GM12878 (cell line): Measurements from ENCODE around the gene LACRT. TPM values are rescaled to one million over a fixed set of nuclear protein-coding genes. Genes with fewer than 3 reads are reported as not detected.
A peak's percentile ranks its signal among the peaks of the same experiment; 100 is the strongest.
"Not testable (repeated sequence)": the region's sequence is repeated elsewhere in the genome, so short reads cannot be mapped to it uniquely, and the experiment has no call there.

Experiments used
- ATAC-seq: fragments of 200-7000 bp; cut with Tn5 transposase; 3 replicates; pipeline ENCODE4 v1.9.1; 2020; ENCODE audit warnings: mild to moderate bottlenecking, moderate library complexity
- BruUV-seq: library from RNA; stranded (reverse); fragments of 400-500 nt; replicated peaks from 2 replicates; lab custom pipeline; 2021; lab: Mats Ljungman, UMichigan
- CTCF ChIA-PET: fragments of 300-600 bp; sonication (Branson Sonifier 250); formaldehyde crosslinking; extraction: SDS; loops from one replicate; lab custom pipeline; 2021; ENCODE audit warnings: inconsistent platforms; lab: Yijun Ruan, JAX
- POLR2A ChIA-PET: fragments of 350-600 bp; formaldehyde crosslinking; extraction: SDS; loops from one replicate; lab custom pipeline; 2021; ENCODE audit warnings: inconsistent platforms; lab: Charles Lee
- RAD21 ChIA-PET: fragments of 300-600 bp; sonication (Branson Sonifier 250); formaldehyde crosslinking; loops from one replicate; lab custom pipeline; 2023; ENCODE audit warnings: antibody characterized with exemption; ENCODE audit not compliant: unreplicated experiment; lab: Charles Lee
- SMC1A ChIA-PET: fragments of 300-600 bp; sonication (Branson Sonifier 250); formaldehyde crosslinking; loops from one replicate; lab custom pipeline; 2023; ENCODE audit not compliant: unreplicated experiment, uncharacterized antibody; lab: Charles Lee
- DNase-seq: peaks from one replicate; pipeline ENCODE4 v3.0.0-alpha.2; 2011; ENCODE audit warnings: low read depth, low spot score
- FAIRE-seq: peaks from 3 replicates; lab custom pipeline; 2011; peaks lifted over from hg19 to GRCh38; lab: Jason Lieb, UNC
- H2AFZ ChIP-seq: 2 replicates; pipeline ENCODE4 v1.6.0; 2011; ENCODE audit warnings: low read depth, low read length, control low read depth; ENCODE audit not compliant: control insufficient read depth
- H3K27ac ChIP-seq: 2 replicates; pipeline ENCODE4 v1.5.1; 2011; ENCODE audit warnings: control low read depth; ENCODE audit not compliant: control insufficient read depth, insufficient read depth
- H3K27me3 ChIP-seq, 2 experiments: replicated peaks in 1 of 2; 2 replicates each; pipeline versions ENCODE4 v1.6.0 to v1.6.1; 2011; ENCODE audit warnings: low read length in 1 of 2; ENCODE audit not compliant: control insufficient read depth in 2 of 2, insufficient read depth in 2 of 2
- H3K36me3 ChIP-seq, 2 experiments: 2 replicates each; pipeline ENCODE4 v1.5.1; 2011; ENCODE audit warnings: low read length in 1 of 2; ENCODE audit not compliant: control insufficient read depth in 2 of 2, insufficient read depth in 2 of 2
- H3K4me1 ChIP-seq: 2 replicates; pipeline ENCODE4 v1.6.1; 2011; ENCODE audit warnings: mild to moderate bottlenecking, low read length, moderate library complexity, mixed read lengths; ENCODE audit not compliant: control insufficient read depth, insufficient read depth
- H3K4me2 ChIP-seq: 2 replicates; pipeline ENCODE4 v1.6.0; 2011; ENCODE audit warnings: control low read depth; ENCODE audit not compliant: control insufficient read depth, insufficient read depth
- H3K4me3 ChIP-seq: fragments of 200-600 bp; sonication (generic); 2 replicates; pipeline ENCODE4 v1.5.1; 2016
- H3K79me2 ChIP-seq: 2 replicates; pipeline ENCODE4 v1.6.0; 2011; ENCODE audit warnings: low read length; ENCODE audit not compliant: control insufficient read depth, insufficient read depth
- H3K9ac ChIP-seq: 2 replicates; pipeline ENCODE4 v1.8.0; 2011; ENCODE audit warnings: low read length, control low read depth, mixed read lengths; ENCODE audit not compliant: control insufficient read depth, insufficient read depth
- H3K9me3 ChIP-seq: replicated peaks from 3 replicates; pipeline ENCODE4 v1.5.1; 2011; ENCODE audit warnings: mild to moderate bottlenecking, low read length; ENCODE audit not compliant: control insufficient read depth, insufficient read depth
- H4K20me1 ChIP-seq: 2 replicates; pipeline ENCODE4 v1.6.0; 2011; ENCODE audit not compliant: control insufficient read depth, insufficient read depth
- ATF7 ChIP-seq: fragments of 450-650 bp; IDR thresholded peaks from 2 replicates; pipeline ENCODE4 v1.6.1; 2016; ENCODE audit warnings: low read depth, mild to moderate bottlenecking
- CHD2 ChIP-seq: IDR thresholded peaks from 2 replicates; pipeline ENCODE4 v1.6.1; 2011; ENCODE audit warnings: low read depth, low read length, improper control_type of control experiment, borderline replicate concordance
- CREM ChIP-seq: IDR thresholded peaks from 2 replicates; pipeline ENCODE4 v1.6.1; 2014; ENCODE audit warnings: antibody characterized with exemption, low read depth
- DPF2 ChIP-seq: fragments of 450-650 bp; IDR thresholded peaks from 2 replicates; pipeline ENCODE4 v1.6.1; 2017; ENCODE audit warnings: mild to moderate bottlenecking
- ETV6 ChIP-seq, 2 experiments: fragments of 450-650 bp in 1 of 2; IDR thresholded peaks in 1 of 2; conservative IDR thresholded peaks in 1 of 2; 2 replicates each; pipeline ENCODE4 v1.6.1; 2014; ENCODE audit warnings: antibody characterized with exemption in 1 of 2, borderline replicate concordance in 1 of 2, low read depth in 1 of 2, mild to moderate bottlenecking in 1 of 2, moderate library complexity in 1 of 2
- HCFC1 ChIP-seq: fragments of 150-350 bp; IDR thresholded peaks from 2 replicates; pipeline ENCODE4 v1.6.1; 2014; ENCODE audit warnings: low read length
- IKZF2 ChIP-seq, 2 experiments: fragments of 450-650 bp; IDR thresholded peaks; 2 replicates each; pipeline ENCODE4 v1.6.1; 2017; ENCODE audit warnings: mild to moderate bottlenecking in 2 of 2, moderate library complexity in 2 of 2
- MTA2 ChIP-seq: fragments of 450-650 bp; IDR thresholded peaks from 2 replicates; pipeline ENCODE4 v1.6.1; 2016; ENCODE audit warnings: low read depth, mild to moderate bottlenecking, moderate library complexity
- WRNIP1 ChIP-seq: IDR thresholded peaks from 2 replicates; pipeline ENCODE4 v1.6.1; 2011; ENCODE audit warnings: low read depth, low read length, improper control_type of control experiment, borderline replicate concordance
- ZNF384 ChIP-seq: IDR thresholded peaks from 2 replicates; pipeline ENCODE4 v1.6.1; 2012; ENCODE audit warnings: low read depth, mild to moderate bottlenecking, low read length, improper control_type of control experiment, borderline replicate concordance
- ZSCAN29 ChIP-seq: fragments of 450-650 bp; IDR thresholded peaks from 2 replicates; pipeline ENCODE4 v1.6.1; 2017; ENCODE audit warnings: mild to moderate bottlenecking, moderate library complexity
- WGBS: methylation state at CpG from one replicate; pipeline ENCODE4 v1.1.6; 2016; ENCODE audit warnings: low lambda C conversion rate; ENCODE audit not compliant: insufficient replicate concordance, insufficient coverage; ENCODE audit errors: missing lambda C conversion rate; 5-methylcytosine and 5-hydroxymethylcytosine counted together
- in situ Hi-C: fragments of 300-500 bp; cut with MboI; formaldehyde crosslinking; loops from 9 replicates; pipeline ENCODE4 v1.14.3; 2018; ENCODE audit warnings: mixed read lengths
- intact Hi-C: fragments of 100-400 bp; cut with micrococcal nuclease; formaldehyde crosslinking; loops from one replicate; pipeline ENCODE4 v1.14.2; 2022; ENCODE audit not compliant: unreplicated experiment
- polyA plus RNA-seq, 11 experiments: library from polyadenylated mRNA; depleted of rRNA in 4 of 11; unstranded in 6 of 11; stranded (reverse) in 5 of 11; fragments of >200 nt; fragmentation: Nextera tagmentation in 4 of 11; fragmentation: Illumina TruSeq in 1 of 11; extraction: Ambion mirVana in 4 of 11; extraction: Trizol in 1 of 11; gene quantifications; 1 replicate in 1 of 11; 2 replicates in 10 of 11; pipeline versions ENCODE4 v1.2.1 to v1.2.3, GENCODE V29; 2011 to 2016; ENCODE audit warnings: inconsistent platforms in 2 of 11, missing spikeins in 2 of 11, low read depth in 1 of 11
- total RNA-seq, 4 experiments: library from RNA; depleted of rRNA in 3 of 4; stranded (reverse); fragments of >200 nt in 3 of 4; fragmentation: Illumina TruSeq in 1 of 4; extraction: Trizol in 1 of 4; gene quantifications; 2 replicates each; pipeline versions ENCODE4 v1.2.1 to v1.2.3, GENCODE V29; 2013 to 2021
- TF ChIP-seq, protein P1 (sequence below): fragments of 450-650 bp; IDR thresholded peaks from 2 replicates; pipeline ENCODE4 v1.6.1; 2017; ENCODE audit warnings: mild to moderate bottlenecking, low read depth, inconsistent platforms; ENCODE audit not compliant: poor library complexity, severe bottlenecking

LACRT gene
- total and polyA plus RNA-seq, 10 of the 15 experiments (the other 5 are each of a cell fraction or from before 2014, with no cell fraction given) = not detected

DNA sequence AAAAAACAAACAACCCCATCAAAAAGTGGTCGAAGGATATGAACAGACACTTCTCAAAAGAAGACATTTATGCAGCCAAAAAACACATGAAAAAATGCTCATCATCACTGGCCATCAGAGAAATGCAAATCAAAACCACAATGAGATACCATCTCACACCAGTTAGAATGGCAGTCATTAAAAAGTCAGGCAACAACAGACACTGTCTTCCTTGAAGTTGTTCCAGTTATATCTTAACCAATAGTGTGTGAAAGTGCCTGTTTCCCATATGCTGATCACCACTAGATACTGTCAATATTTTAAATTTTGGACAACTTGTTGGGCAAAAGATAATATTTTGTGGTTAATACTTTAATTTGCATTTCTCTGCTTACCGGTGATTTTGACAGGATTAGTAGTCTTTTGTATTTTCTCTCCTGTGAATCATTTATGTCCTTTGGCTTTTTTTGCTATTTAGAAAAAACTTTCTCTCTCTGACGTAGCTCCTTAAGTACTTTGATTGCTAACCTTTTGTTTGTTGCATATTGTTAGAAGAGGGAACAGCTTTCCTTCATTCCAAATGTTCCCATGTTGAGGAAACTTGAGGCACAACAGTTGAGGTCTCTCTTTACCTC lies 30.4 kb upstream of the LACRT start:
- intact Hi-C loops, H3K27ac ChIP-seq, H2AFZ ChIP-seq, H3K9me3 ChIP-seq, H3K79me2 ChIP-seq, POLR2A ChIA-PET, H3K4me3 ChIP-seq, CTCF ChIA-PET, H3K27me3 ChIP-seq, H4K20me1 ChIP-seq, H3K9ac ChIP-seq, SMC1A ChIA-PET, H3K36me3 ChIP-seq, BruUV-seq, H3K4me1 ChIP-seq, in situ Hi-C loops, RAD21 ChIA-PET, H3K4me2 ChIP-seq: not testable (repeated sequence)
- peak; percentile 62 for FAIRE-seq
- 0 out of 4 replicates have a peak, but pooled peaks of 1 of the 2 experiments have one; percentile 12 for TF ChIP-seq IKZF2 (IDR thresholded peaks at IDR 0.05)
- TF ChIP-seq DPF2 = peak; percentile 39; the same call in 1 of the 2 replicates
- TF ChIP-seq MTA2 = peak; percentile 82
- peak; percentile 35; the same call in 1 of the 2 replicates for TF ChIP-seq ATF7
- ATAC-seq = peak; percentile 83
- DNase-seq = peak; percentile 17
- 0% methylated on average over 3 of the region's 3 CpGs for WGBS

DNA sequence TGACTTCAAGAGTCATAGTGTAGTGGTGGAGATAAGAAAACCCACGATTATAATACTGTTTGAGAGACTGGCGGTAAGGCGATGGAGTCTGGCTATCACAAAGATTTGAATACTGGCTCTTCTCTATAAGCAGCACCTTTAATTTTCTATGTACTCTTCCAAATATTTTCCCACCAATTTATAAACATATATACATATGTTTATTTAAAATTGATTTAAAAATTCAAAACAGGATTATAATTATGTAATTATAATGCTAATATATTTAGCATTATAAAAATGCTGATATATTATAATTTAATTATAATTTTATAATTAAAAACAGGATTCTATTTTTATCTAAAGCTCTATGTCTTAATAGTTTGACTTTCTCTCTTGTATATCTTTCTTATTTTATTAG lies 28.9 kb upstream of the LACRT start:
- ChIA-PET SMC1A (interaction anchor here (1.0 kb wide), 1 partner anchor 22 kb away, joined by 3 read pairs; no protein-coding TSS in a partner anchor), RAD21 (no interaction called here), CTCF (interaction anchor here (1.0 to 1.4 kb wide), 2 partner anchors 37 to 59 kb away, joined by 3 read pairs; no protein-coding TSS in a partner anchor), POLR2A (no interaction called here)
- Histone ChIP-seq H2AFZ (no peak overlapping the region), H3K79me2 (no peaks in the 10 kb centered on the region), H3K4me1 (peaks cover 6% of the 10 kb centered on the region; the same call in 1 of the 2 replicates), H4K20me1 (no peaks in the 10 kb centered on the region), H3K4me2 (no peak overlapping the region), H3K4me3 (no peak overlapping the region), H3K27me3 (no peaks in the 10 kb centered on the region), H3K9me3 (no peaks in the 10 kb centered on the region; the same call in 2 of the 3 replicates), H3K36me3 (no peaks in the 10 kb centered on the region), H3K27ac (no peak overlapping the region), H3K9ac (no peak overlapping the region)
- 65% methylated on average over 3 of the region's 3 CpGs for WGBS
- BruUV-seq = no TSS peak
- ATAC-seq (no peak), DNase-seq (no peak), FAIRE-seq (no peak)
- in situ Hi-C loops = no loop called here
- intact Hi-C loops = no loop called here
- TF ChIP-seq CHD2 = no peak
- no peak for TF ChIP-seq ZSCAN29
- TF ChIP-seq CREM = no peak
- TF ChIP-seq, protein P1, sequence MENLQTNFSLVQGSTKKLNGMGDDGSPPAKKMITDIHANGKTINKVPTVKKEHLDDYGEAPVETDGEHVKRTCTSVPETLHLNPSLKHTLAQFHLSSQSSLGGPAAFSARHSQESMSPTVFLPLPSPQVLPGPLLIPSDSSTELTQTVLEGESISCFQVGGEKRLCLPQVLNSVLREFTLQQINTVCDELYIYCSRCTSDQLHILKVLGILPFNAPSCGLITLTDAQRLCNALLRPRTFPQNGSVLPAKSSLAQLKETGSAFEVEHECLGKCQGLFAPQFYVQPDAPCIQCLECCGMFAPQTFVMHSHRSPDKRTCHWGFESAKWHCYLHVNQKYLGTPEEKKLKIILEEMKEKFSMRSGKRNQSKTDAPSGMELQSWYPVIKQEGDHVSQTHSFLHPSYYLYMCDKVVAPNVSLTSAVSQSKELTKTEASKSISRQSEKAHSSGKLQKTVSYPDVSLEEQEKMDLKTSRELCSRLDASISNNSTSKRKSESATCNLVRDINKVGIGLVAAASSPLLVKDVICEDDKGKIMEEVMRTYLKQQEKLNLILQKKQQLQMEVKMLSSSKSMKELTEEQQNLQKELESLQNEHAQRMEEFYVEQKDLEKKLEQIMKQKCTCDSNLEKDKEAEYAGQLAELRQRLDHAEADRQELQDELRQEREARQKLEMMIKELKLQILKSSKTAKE = no peak
- no peak for TF ChIP-seq ZNF384
- no peak for TF ChIP-seq HCFC1
- no peak for TF ChIP-seq ETV6 (conservative IDR thresholded peaks at IDR 0.05 in 1 of 2, IDR thresholded peaks at IDR 0.05 in 1 of 2; ENCODE audit: borderline replicate concordance in 1 of 2, low read depth in 1 of 2)
- no peak for TF ChIP-seq WRNIP1
